Naive thymus-derived CD8-positive, alpha-beta T cell (primary cell): ENCODE measurements around the gene NUDT9. TPM values are rescaled to one million over a fixed set of nuclear protein-coding genes. Genes with fewer than 3 reads are reported as not detected.
"Not testable (repeated sequence)": the region's sequence is repeated elsewhere in the genome, so short reads cannot be mapped to it uniquely, and the experiment has no call there.

Source experiments
- ATAC-seq, 2 donors: fragments of 150-1000 bp; cut with Tn5 transposase in 1 of 2; sonication (Bioruptor Pico), chemical (Tn5 transposase) in 1 of 2; 1 replicate in 1 of 2; 2 replicates in 1 of 2; pipeline ENCODE4 v1.10.0; 2021; ENCODE audit warnings: mild to moderate bottlenecking in 2 of 2, moderate library complexity in 2 of 2
- POLR2A ChIA-PET: fragments of 350-600 bp; sonication (Branson Sonifier 250); formaldehyde crosslinking; loops from one replicate; lab custom pipeline; 2021; ENCODE audit warnings: antibody characterized with exemption; lab: Charles Lee
- DNase-seq, 10 donors: peaks; one replicate each; pipeline versions ENCODE4 v3.0.0 to v3.0.0-alpha.2; 2020 to 2022
- H3K27ac Mint-ChIP-seq, 10 donors: one replicate each; pipeline ENCODE4 v1.8.0; 2020 to 2022; ENCODE audit warnings: mild to moderate bottlenecking in 10 of 10, mixed read lengths in 10 of 10, moderate library complexity in 4 of 10, inconsistent platforms in 1 of 10
- H3K27me3 Mint-ChIP-seq, 5 donors: one replicate each; pipeline ENCODE4 v1.8.0; 2021 to 2022; ENCODE audit warnings: mixed read lengths in 5 of 5
- H3K36me3 Mint-ChIP-seq, 3 donors: one replicate each; pipeline ENCODE4 v1.8.0; 2020 to 2022; ENCODE audit warnings: mixed read lengths in 3 of 3, mild to moderate bottlenecking in 2 of 3, inconsistent platforms in 1 of 3
- H3K4me1 Mint-ChIP-seq, 4 donors: one replicate each; pipeline ENCODE4 v1.8.0; 2021 to 2022; ENCODE audit warnings: mixed read lengths in 4 of 4
- H3K4me3 Mint-ChIP-seq, 10 donors: one replicate each; pipeline ENCODE4 v1.8.0; 2020 to 2022; ENCODE audit warnings: mild to moderate bottlenecking in 10 of 10, mixed read lengths in 10 of 10, moderate library complexity in 6 of 10, inconsistent platforms in 1 of 10
- H3K9me3 Mint-ChIP-seq, 9 donors: one replicate each; pipeline ENCODE4 v1.8.0; 2020 to 2022; ENCODE audit warnings: mixed read lengths in 9 of 9, mild to moderate bottlenecking in 3 of 9, inconsistent platforms in 1 of 9, moderate library complexity in 1 of 9
- polyA plus RNA-seq, 3 donors: library from polyadenylated mRNA; unstranded; fragments of 300-500 nt; fragmentation: Illumina TruSeq; gene quantifications; one replicate each; pipeline ENCODE4 v1.2.3, GENCODE V29; 2021
- total RNA-seq, 8 experiments: library from RNA in 2 of 8; stranded (reverse) in 2 of 8; gene quantifications; one replicate each; pipeline ENCODE4 v1.2.3 and lab custom pipeline; 2021 to 2026

Gene NUDT9
- total and polyA plus RNA-seq, 5 experiments from 2014 or later: 18.1 to 28.1 (median 23.3) TPM

- no peaks in the 10 kb centered on the region for H3K9me3 Mint-ChIP-seq
- ATAC-seq: no peak
- no peak overlapping the region for H3K4me3 Mint-ChIP-seq
- H3K27me3 Mint-ChIP-seq: no peaks in the 10 kb centered on the region
- DNase-seq: peak in 5 of 10 donors; percentile 6 to 55 (median 40)
- POLR2A ChIA-PET: no interaction called here
- H3K4me1 Mint-ChIP-seq: no peaks in the 10 kb centered on the region
- no peak overlapping the region for H3K27ac Mint-ChIP-seq
- no peaks in the 10 kb centered on the region for H3K36me3 Mint-ChIP-seq
Observed at GRCh38 chr4:87465739-87466366, 43.5 kb downstream of the NUDT9 start.

GRCh38 chr4:87469390-87469789 is 47.0 kb downstream of the NUDT9 start:
- Mint-ChIP-seq H3K27ac (no peak overlapping the region), H3K9me3 (no peaks in the 10 kb centered on the region), H3K27me3 (no peaks in the 10 kb centered on the region), H3K36me3 (no peaks in the 10 kb centered on the region), H3K4me1 (no peaks in the 10 kb centered on the region), H3K4me3 (no peak overlapping the region)
- POLR2A ChIA-PET: interaction anchor here (0.6 kb wide), 1 partner anchor 263 kb away, joined by 3 read pairs; no protein-coding TSS in a partner anchor
- DNase-seq: no peak
- ATAC-seq: no peak

GRCh38 chr4:87476934-87477333 is 54.6 kb downstream of the NUDT9 start:
- DNase-seq: no peak
- Mint-ChIP-seq H3K4me3 (no peak overlapping the region), H3K27me3 (no peaks in the 10 kb centered on the region), H3K36me3 (no peaks in the 10 kb centered on the region), H3K4me1 (no peaks in the 10 kb centered on the region), H3K9me3 (no peaks in the 10 kb centered on the region), H3K27ac (no peak overlapping the region)
- POLR2A ChIA-PET: no interaction called here
- no peak for ATAC-seq

GRCh38 chr4:87478732-87479250 is 56.4 kb downstream of the NUDT9 start:
- H3K4me1 Mint-ChIP-seq: no peaks in the 10 kb centered on the region
- POLR2A ChIA-PET: no interaction called here
- no peaks in the 10 kb centered on the region for H3K9me3 Mint-ChIP-seq
- ATAC-seq (no peak), DNase-seq (no peak)
- peaks cover 0 to 4% (median 0%) of the 10 kb centered on the region in 3 donors for H3K36me3 Mint-ChIP-seq
- H3K27me3 Mint-ChIP-seq: no peaks in the 10 kb centered on the region
- no peak overlapping the region for H3K4me3 Mint-ChIP-seq
- no peak overlapping the region for H3K27ac Mint-ChIP-seq

- ATAC-seq (no peak), DNase-seq (no peak)
- POLR2A ChIA-PET: no interaction called here
- Mint-ChIP-seq H3K36me3 (peaks cover 0 to 9% (median 7%) of the 10 kb centered on the region in 3 donors), H3K27ac (no peak overlapping the region), H3K4me3 (no peak overlapping the region), H3K9me3 (peaks cover 0 to 17% (median 0%) of the 10 kb centered on the region in 9 donors), H3K4me1 (no peaks in the 10 kb centered on the region), H3K27me3 (no peaks in the 10 kb centered on the region)
Observed at GRCh38 chr4:87481377-87481776, 59.0 kb downstream of the NUDT9 start.

GRCh38 chr4:87483247-87483646 is 60.9 kb downstream of the NUDT9 start:
- ATAC-seq, H3K27ac Mint-ChIP-seq, H3K4me3 Mint-ChIP-seq, H3K4me1 Mint-ChIP-seq, POLR2A ChIA-PET, DNase-seq, H3K27me3 Mint-ChIP-seq: not testable (repeated sequence)
- Mint-ChIP-seq H3K9me3 (peaks cover 0 to 24% (median 0%) of the 10 kb centered on the region in 9 donors), H3K36me3 (peaks cover 0 to 18% (median 7%) of the 10 kb centered on the region in 3 donors)

GRCh38 chr4:87488666-87489065 is 66.3 kb downstream of the NUDT9 start:
- H3K9me3 Mint-ChIP-seq: peaks cover 0 to 27% (median 2%) of the 10 kb centered on the region in 9 donors
- H3K36me3 Mint-ChIP-seq: peaks cover 0 to 29% (median 7%) of the 10 kb centered on the region in 3 donors
- DNase-seq, H3K27ac Mint-ChIP-seq, POLR2A ChIA-PET, H3K4me1 Mint-ChIP-seq, ATAC-seq, H3K4me3 Mint-ChIP-seq: not testable (repeated sequence)
- H3K27me3 Mint-ChIP-seq: peaks cover 0 to 14% (median 0%) of the 10 kb centered on the region in 5 donors

GRCh38 chr4:87489678-87490077 is 67.3 kb downstream of the NUDT9 start:
- POLR2A ChIA-PET: no interaction called here
- no peak overlapping the region for H3K4me3 Mint-ChIP-seq
- peaks cover 0 to 29% (median 6%) of the 10 kb centered on the region in 3 donors for H3K36me3 Mint-ChIP-seq
- DNase-seq (no peak), ATAC-seq (no peak)
- H3K9me3 Mint-ChIP-seq: peaks cover 0 to 25% (median 5%) of the 10 kb centered on the region in 9 donors
- no peak overlapping the region for H3K27ac Mint-ChIP-seq
- H3K27me3 Mint-ChIP-seq: peaks cover 0 to 14% (median 0%) of the 10 kb centered on the region in 5 donors
- no peaks in the 10 kb centered on the region for H3K4me1 Mint-ChIP-seq

- no peak for ATAC-seq
- Mint-ChIP-seq H3K27ac (no peak overlapping the region), H3K4me1 (no peaks in the 10 kb centered on the region), H3K36me3 (peaks cover 0 to 28% (median 0%) of the 10 kb centered on the region in 3 donors), H3K27me3 (peaks cover 0 to 14% (median 0%) of the 10 kb centered on the region in 5 donors), H3K4me3 (no peak overlapping the region), H3K9me3 (peaks cover 0 to 15% (median 5%) of the 10 kb centered on the region in 9 donors)
- POLR2A ChIA-PET: no interaction called here
- DNase-seq: no peak
Observed at GRCh38 chr4:87490664-87491369, 68.4 kb downstream of the NUDT9 start.

- H3K4me1 Mint-ChIP-seq: no peaks in the 10 kb centered on the region
- DNase-seq: no peak
- H3K4me3 Mint-ChIP-seq: no peak overlapping the region
- peaks cover 0 to 14% (median 0%) of the 10 kb centered on the region in 5 donors for H3K27me3 Mint-ChIP-seq
- H3K36me3 Mint-ChIP-seq: peaks cover 0 to 23% (median 0%) of the 10 kb centered on the region in 3 donors
- POLR2A ChIA-PET: no interaction called here
- ATAC-seq: no peak
- H3K27ac Mint-ChIP-seq: no peak overlapping the region
- peaks cover 0 to 13% (median 5%) of the 10 kb centered on the region in 9 donors for H3K9me3 Mint-ChIP-seq
Observed at GRCh38 chr4:87491436-87491835, 69.1 kb downstream of the NUDT9 start.

- H3K27ac Mint-ChIP-seq, H3K4me1 Mint-ChIP-seq, POLR2A ChIA-PET, H3K4me3 Mint-ChIP-seq, ATAC-seq, DNase-seq: not testable (repeated sequence)
- H3K36me3 Mint-ChIP-seq: peaks cover 0 to 23% (median 0%) of the 10 kb centered on the region in 3 donors
- peaks cover 0 to 13% (median 3%) of the 10 kb centered on the region in 9 donors for H3K9me3 Mint-ChIP-seq
- H3K27me3 Mint-ChIP-seq: peaks cover 0 to 14% (median 0%) of the 10 kb centered on the region in 5 donors
Observed at GRCh38 chr4:87491851-87492250, 69.5 kb downstream of the NUDT9 start.

- ATAC-seq: no peak
- DNase-seq: no peak
- Mint-ChIP-seq H3K4me3 (no peak overlapping the region), H3K27me3 (peaks cover 0 to 6% (median 0%) of the 10 kb centered on the region in 5 donors), H3K9me3 (peaks cover 0 to 8% (median 3%) of the 10 kb centered on the region in 9 donors), H3K4me1 (no peaks in the 10 kb centered on the region), H3K27ac (no peak overlapping the region), H3K36me3 (peaks cover 0 to 15% (median 0%) of the 10 kb centered on the region in 3 donors)
- POLR2A ChIA-PET: no interaction called here
Observed at GRCh38 chr4:87493115-87493514, 70.7 kb downstream of the NUDT9 start.

- POLR2A ChIA-PET: no interaction called here
- peak in 2 of 10 donors; percentile 4 to 5 for DNase-seq
Observed at GRCh38 chr4:87497159-87497558, 74.8 kb downstream of the NUDT9 start.

More at GRCh38 chr4:87497159-87497558, 74.8 kb downstream of the NUDT9 start:
- Mint-ChIP-seq H3K27me3 (peaks cover 0 to 4% (median 0%) of the 10 kb centered on the region in 5 donors), H3K4me1 (peaks cover 0 to 4% (median 2%) of the 10 kb centered on the region in 4 donors), H3K9me3 (peaks cover 0 to 5% (median 0%) of the 10 kb centered on the region in 9 donors), H3K4me3 (no peak overlapping the region), H3K36me3 (no peaks in the 10 kb centered on the region), H3K27ac (no peak overlapping the region)
- ATAC-seq: no peak
